HepG2 (cell line): ENCODE measurements around the gene CCR3. TPM values are rescaled to one million over a fixed set of nuclear protein-coding genes. Genes with fewer than 3 reads are reported as not detected.

Experiments
- ATAC-seq: fragments of 200-7000 bp; cut with Tn5 transposase; 3 replicates; pipeline ENCODE4 v1.9.1; 2020; ENCODE audit warnings: mild to moderate bottlenecking, moderate library complexity
- BruUV-seq: library from RNA; stranded (reverse); fragments of 400-500 nt; replicated peaks from 2 replicates; lab custom pipeline; 2021; lab: Mats Ljungman, UMichigan
- CTCF ChIA-PET: fragments of 300-600 bp; formaldehyde crosslinking; extraction: SDS; loops from one replicate; lab custom pipeline; 2021; ENCODE audit warnings: low total read pairs, inconsistent platforms, low intra/inter-chr PET ratio; lab: Yijun Ruan, JAX
- POLR2A ChIA-PET: fragments of 350-600 bp; sonication (Branson Sonifier 250); formaldehyde crosslinking; loops from one replicate; lab custom pipeline; 2020; ENCODE audit warnings: antibody characterized with exemption, inconsistent platforms; lab: Yijun Ruan, JAX
- DNase-seq: peaks from one replicate; pipeline ENCODE4 v3.0.0-alpha.2; 2015; ENCODE audit warnings: low spot score
- FAIRE-seq: peaks from 3 replicates; lab custom pipeline; 2011; peaks lifted over from hg19 to GRCh38; lab: Jason Lieb, UNC
- H2AFZ ChIP-seq: one replicate; pipeline ENCODE4 v1.6.1; 2011; ENCODE audit warnings: low read length, inconsistent platforms
- H3K27ac ChIP-seq: fragments of 300-600 bp; 3 replicates; pipeline ENCODE4 v1.8.0; 2011; ENCODE audit warnings: mixed run types, mild to moderate bottlenecking, mixed read lengths, low read length, inconsistent platforms; ENCODE audit not compliant: insufficient read depth; ENCODE audit errors: extremely low read length
- H3K27me3 ChIP-seq, 2 experiments: fragments of 200-600 bp in 1 of 2; 2 replicates in 1 of 2; 3 replicates in 1 of 2; pipeline versions ENCODE4 v1.6.0 to v1.8.0; 2011; ENCODE audit warnings: low read length in 2 of 2, mild to moderate bottlenecking in 2 of 2, moderate library complexity in 2 of 2, inconsistent platforms in 1 of 2; ENCODE audit not compliant: insufficient read depth in 2 of 2, control insufficient read depth in 1 of 2
- H3K36me3 ChIP-seq, 2 experiments: fragments of 200-600 bp in 1 of 2; replicated peaks in 1 of 2; 2 replicates in 1 of 2; 3 replicates in 1 of 2; pipeline versions ENCODE4 v1.5.1 to v1.8.0; 2011; ENCODE audit warnings: low read length in 2 of 2, inconsistent platforms in 1 of 2; ENCODE audit not compliant: insufficient read depth in 2 of 2, control insufficient read depth in 1 of 2
- H3K4me1 ChIP-seq: 2 replicates; pipeline ENCODE4 v1.5.1; 2012; ENCODE audit warnings: low read length, inconsistent platforms; ENCODE audit not compliant: insufficient read depth
- H3K4me2 ChIP-seq: 2 replicates; pipeline ENCODE4 v1.6.0; 2011; ENCODE audit warnings: low read depth, low read length, inconsistent platforms
- H3K4me3 ChIP-seq, 3 experiments: fragments of 200-600 bp in 1 of 3; sonication (generic), shearing (Covaris generic) in 1 of 3; replicated peaks in 1 of 3; 2 replicates each; pipeline ENCODE4 v1.5.1; 2011 to 2016; ENCODE audit warnings: low read length in 3 of 3, inconsistent platforms in 2 of 3, low read depth in 2 of 3, mild to moderate bottlenecking in 2 of 3, control low read depth in 1 of 3, mixed read lengths in 1 of 3; ENCODE audit not compliant: insufficient read depth in 1 of 3
- H3K79me2 ChIP-seq: one replicate; pipeline ENCODE4 v1.6.1; 2011; ENCODE audit warnings: low read length, inconsistent platforms; ENCODE audit not compliant: insufficient read depth
- H3K9ac ChIP-seq: 2 replicates; pipeline ENCODE4 v1.6.0; 2011; ENCODE audit warnings: mild to moderate bottlenecking, low read depth, low read length, inconsistent platforms; ENCODE audit not compliant: insufficient read depth
- H3K9me3 ChIP-seq: 2 replicates; pipeline ENCODE4 v1.5.1; 2012; ENCODE audit warnings: mild to moderate bottlenecking, low read length
- H4K20me1 ChIP-seq: 2 replicates; pipeline ENCODE4 v1.6.0; 2011; ENCODE audit warnings: inconsistent platforms, mild to moderate bottlenecking, low read length, moderate library complexity; ENCODE audit not compliant: insufficient read depth
- ZMAT3 ChIP-seq: sonication (generic); formaldehyde crosslinking; conservative IDR thresholded peaks from 2 replicates; pipeline ENCODE4 v1.7.0; 2021; ENCODE audit warnings: missing genetic modification reagents
- whole genome bisulfite sequencing: methylation state at CpG from one replicate; pipeline ENCODE4 v1.1.6; 2017; ENCODE audit warnings: low lambda C conversion rate; 5-methylcytosine and 5-hydroxymethylcytosine counted together
- in situ Hi-C: cut with HindIII; loops from 2 replicates; pipeline ENCODE4 v1.10.0; 2017; ENCODE audit warnings: low pct_unique_long_range_greater_than_20kb; ENCODE audit not compliant: extremely low pct_ligation_motif_present
- intact Hi-C: fragments of 100-400 bp; cut with micrococcal nuclease; formaldehyde crosslinking; loops from one replicate; pipeline ENCODE4 v1.10.0; 2022; ENCODE audit not compliant: unreplicated experiment
- polyA plus RNA-seq, 8 experiments: library from polyadenylated mRNA; depleted of rRNA in 3 of 8; stranded (reverse) in 7 of 8; unstranded in 1 of 8; fragments of >200 nt; fragmentation: Illumina TruSeq in 4 of 8; extraction: Trizol in 4 of 8; gene quantifications; 2 replicates each; pipeline versions ENCODE4 v1.2.1 to v1.2.3, GENCODE V29; 2011 to 2016; ENCODE audit warnings: low read depth in 4 of 8, missing spikeins in 1 of 8, mixed read lengths in 1 of 8; ENCODE audit not compliant: insufficient read depth in 1 of 8
- total RNA-seq, 5 experiments: library from RNA; depleted of rRNA; stranded (reverse); fragments of >200 nt; fragmentation: Illumina TruSeq; extraction: Trizol; gene quantifications; 2 replicates each; pipeline ENCODE4 v1.2.3, GENCODE V29; 2016; ENCODE audit warnings: low read depth in 1 of 5
- TF ChIP-seq, protein P1 (sequence below): sonication (generic); formaldehyde crosslinking; IDR thresholded peaks from 2 replicates; pipeline ENCODE4 v1.4.0; 2020; ENCODE audit warnings: mild to moderate bottlenecking, missing genetic modification reagents
- TF ChIP-seq, protein P2 (sequence below): sonication (generic); formaldehyde crosslinking; IDR thresholded peaks from 2 replicates; pipeline ENCODE4 v1.5.0; 2020; ENCODE audit warnings: mild to moderate bottlenecking, missing genetic modification reagents

Gene CCR3
- total and polyA plus RNA-seq, 2 of the 13 experiments (the other 11 are each of a cell fraction or from before 2014, with no cell fraction given), result not detected

DNA sequence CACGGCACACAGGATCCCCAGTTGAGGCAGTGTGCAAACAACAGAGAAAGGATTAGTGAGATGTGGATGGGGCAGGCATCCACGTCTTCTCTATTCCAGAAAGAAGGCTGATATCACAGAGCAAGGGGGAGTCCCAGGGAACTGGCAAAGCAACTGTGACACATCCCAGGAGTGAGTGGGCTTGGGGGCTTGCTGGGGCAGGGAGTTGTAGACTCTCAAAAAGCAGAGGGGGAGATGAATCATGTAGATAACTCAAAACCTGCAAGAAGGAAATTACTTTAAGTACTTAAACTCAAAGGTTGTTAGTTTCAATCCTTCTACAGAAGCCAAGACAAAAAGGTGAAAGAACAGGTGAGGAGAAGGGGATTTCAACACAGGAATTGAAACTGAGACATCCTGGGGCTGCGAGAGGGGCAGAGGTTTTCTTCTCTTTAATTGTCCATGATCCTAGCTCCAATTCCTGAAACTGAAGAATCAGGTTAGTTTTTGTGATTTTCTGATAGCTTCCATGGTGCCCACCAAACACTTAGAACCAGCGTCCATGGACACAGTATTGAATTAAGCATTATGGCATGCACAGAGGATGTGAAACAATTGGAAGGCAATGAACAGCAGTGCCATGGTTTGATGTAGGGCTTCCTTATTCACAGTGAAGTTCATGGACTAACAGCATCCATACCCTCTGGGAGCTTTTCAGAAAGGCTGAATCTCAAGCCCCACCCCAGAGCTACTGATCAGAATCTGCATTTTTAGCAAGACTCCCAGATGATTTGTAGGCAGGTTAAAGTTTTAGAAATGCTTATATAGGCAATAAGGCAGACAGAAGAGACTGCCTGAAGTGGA lies 52.0 kb downstream of the CCR3 start (continued):
- no peak for TF ChIP-seq ZMAT3
- TF ChIP-seq, protein P1, sequence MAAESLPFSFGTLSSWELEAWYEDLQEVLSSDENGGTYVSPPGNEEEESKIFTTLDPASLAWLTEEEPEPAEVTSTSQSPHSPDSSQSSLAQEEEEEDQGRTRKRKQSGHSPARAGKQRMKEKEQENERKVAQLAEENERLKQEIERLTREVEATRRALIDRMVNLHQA (CRISPR knock-in tag), result no peak

DNA sequence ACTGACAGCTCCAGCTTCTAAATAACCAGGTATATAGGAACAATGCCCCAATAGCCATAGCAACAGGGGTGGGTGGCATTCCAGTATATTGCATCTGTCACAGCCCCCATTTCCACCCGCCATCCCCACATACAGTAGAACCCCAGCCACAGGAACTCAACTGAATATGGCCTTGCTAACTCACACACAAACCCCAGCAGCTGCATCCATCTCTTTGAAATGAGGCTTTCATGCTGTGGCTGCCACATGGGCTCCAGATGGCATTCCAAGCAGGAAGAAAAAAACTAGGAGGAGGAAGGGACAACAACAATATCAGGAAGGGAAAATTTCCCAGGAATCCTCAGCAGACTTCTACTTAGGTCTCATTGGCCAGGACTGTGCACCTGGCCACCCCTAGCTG lies 54.6 kb downstream of the CCR3 start:
- 0% methylated on average over 1 of the region's 1 CpG for WGBS
- Histone ChIP-seq H3K4me2 (no peak overlapping the region), H3K36me3 (no peaks in the 10 kb centered on the region), H3K9me3 (no peaks in the 10 kb centered on the region), H3K79me2 (no peaks in the 10 kb centered on the region), H2AFZ (no peak overlapping the region), H3K27ac (no peak overlapping the region), H3K4me3 (no peak overlapping the region), H3K27me3 (peaks cover 1 to 33% of the 10 kb centered on the region in 2 experiments; a peak in 3 of 5 replicates), H3K9ac (no peak overlapping the region), H3K4me1 (no peaks in the 10 kb centered on the region)
- intact Hi-C loops, result no loop called here
- CTCF ChIA-PET, result no interaction called here
- no peak for ATAC-seq
- FAIRE-seq, result no peak
- no peak for DNase-seq
- in situ Hi-C loops, result no loop called here
- BruUV-seq, result no TSS peak
- POLR2A ChIA-PET, result no interaction called here
- TF ChIP-seq, protein P2, sequence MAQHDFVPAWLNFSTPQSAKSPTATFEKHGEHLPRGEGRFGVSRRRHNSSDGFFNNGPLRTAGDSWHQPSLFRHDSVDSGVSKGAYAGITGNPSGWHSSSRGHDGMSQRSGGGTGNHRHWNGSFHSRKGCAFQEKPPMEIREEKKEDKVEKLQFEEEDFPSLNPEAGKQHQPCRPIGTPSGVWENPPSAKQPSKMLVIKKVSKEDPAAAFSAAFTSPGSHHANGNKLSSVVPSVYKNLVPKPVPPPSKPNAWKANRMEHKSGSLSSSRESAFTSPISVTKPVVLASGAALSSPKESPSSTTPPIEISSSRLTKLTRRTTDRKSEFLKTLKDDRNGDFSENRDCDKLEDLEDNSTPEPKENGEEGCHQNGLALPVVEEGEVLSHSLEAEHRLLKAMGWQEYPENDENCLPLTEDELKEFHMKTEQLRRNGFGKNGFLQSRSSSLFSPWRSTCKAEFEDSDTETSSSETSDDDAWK (CRISPR knock-in tag), result no peak
- TF ChIP-seq, all 625 proteins: peak for 0
- H4K20me1 ChIP-seq, result no peaks in the 10 kb centered on the region
